GM12864 (cell line): ENCODE results near the gene GAMT.

ENCODE experiments used
- DNase-seq: peaks from one replicate; pipeline ENCODE4 v3.0.0-alpha.2; 2011; ENCODE audit warnings: low read depth
- H3K4me3 ChIP-seq: 2 replicates; pipeline ENCODE4 v1.5.1; 2011; ENCODE audit warnings: mild to moderate bottlenecking, low read depth, low read length, control low read depth
- CTCF ChIP-seq: IDR thresholded peaks from 2 replicates; pipeline ENCODE4 v1.5.1; 2011; ENCODE audit warnings: low read depth, mild to moderate bottlenecking, moderate library complexity, low read length, control low read depth, inconsistent platforms; ENCODE audit errors: missing control alignments

The GAMT gene

DNA sequence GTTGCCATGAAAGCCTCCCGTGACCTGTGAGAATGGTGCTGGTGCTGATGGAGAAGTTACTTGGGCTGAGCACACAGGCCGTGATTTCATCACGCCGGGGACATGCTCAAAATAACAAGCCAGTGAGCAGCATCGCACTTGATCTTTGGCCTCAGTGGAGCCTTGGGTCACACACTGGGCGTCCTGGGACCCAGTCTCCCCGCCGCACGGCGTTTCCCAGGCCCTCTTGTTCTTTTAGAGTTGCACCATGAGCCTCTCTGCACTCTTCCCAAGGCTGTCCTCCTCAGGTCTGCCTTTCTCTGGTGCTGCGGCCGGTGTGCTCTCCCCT lies 27.1 kb downstream of the GAMT start:
- no peak for DNase-seq
- TF ChIP-seq CTCF: no peak
- H3K4me3 ChIP-seq: no peak overlapping the region

DNA sequence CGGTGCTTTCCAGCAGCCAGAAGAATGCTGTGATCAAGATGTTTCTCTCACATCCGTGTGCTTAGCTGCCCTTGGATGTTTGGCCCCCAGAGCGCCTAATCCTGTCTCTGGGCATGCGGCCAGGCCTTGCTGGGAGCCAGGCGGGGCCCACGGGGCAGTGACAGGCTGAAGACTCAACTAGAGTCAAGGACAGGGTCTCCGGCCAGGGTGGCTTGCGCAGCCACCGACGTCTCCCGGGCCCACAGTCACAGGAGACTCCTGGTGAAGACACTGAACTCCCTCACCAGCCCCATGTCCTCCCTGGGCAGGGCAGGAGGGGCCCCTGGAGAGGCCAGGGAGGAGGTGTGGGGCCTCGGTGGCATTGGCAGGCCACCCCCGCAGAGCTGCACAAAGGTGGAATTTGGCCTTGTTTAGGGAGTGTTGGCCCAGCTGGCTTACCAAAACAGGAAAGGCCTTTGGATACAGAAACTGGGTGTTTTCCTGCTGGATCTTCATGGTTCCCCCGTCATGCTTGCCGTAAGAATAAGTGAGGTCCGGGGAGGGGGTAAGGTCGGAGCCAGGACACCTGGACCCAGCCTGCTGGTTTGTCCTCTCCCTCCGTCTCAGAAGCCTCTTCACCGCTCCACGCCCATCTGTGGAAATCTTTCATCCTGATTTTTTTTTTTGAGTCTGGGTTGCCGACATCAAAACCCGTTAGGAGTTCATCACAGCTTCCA lies 27.6 kb downstream of the GAMT start:
- no peak for DNase-seq
- H3K4me3 ChIP-seq: no peak overlapping the region
- TF ChIP-seq CTCF: no peak

DNA sequence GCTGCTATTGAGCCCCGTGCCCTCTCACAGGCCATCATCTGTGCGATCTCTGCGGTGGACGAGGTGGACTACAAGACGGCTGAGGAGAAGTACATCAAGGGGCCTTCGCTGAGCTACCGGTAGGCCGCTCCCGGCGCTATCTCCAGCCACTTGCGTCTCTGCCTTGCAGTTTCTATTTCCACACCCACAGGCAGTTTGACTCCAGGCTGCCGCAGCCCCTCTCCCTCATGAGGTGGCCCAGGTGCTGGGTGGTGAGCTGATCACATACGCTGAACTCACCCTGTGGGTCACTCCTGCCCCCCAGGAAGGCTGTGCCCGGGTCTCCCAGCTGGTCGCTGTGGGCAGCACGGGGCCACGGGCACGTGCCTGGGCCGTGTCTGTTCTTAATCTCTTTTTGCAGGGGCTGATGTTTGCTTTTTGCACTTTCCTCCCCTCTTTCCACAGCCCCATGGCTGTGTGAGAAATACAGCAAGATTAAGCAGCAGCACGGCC lies 28.3 kb downstream of the GAMT start:
- no peak for TF ChIP-seq CTCF
- DNase-seq: no peak
- no peak overlapping the region for H3K4me3 ChIP-seq

- no peak overlapping the region for H3K4me3 ChIP-seq
- DNase-seq: no peak
- no peak for TF ChIP-seq CTCF
These were observed 30.6 kb downstream of the GAMT start for GRCh38 chr19:1370579-1371361.

GRCh38 chr19:1369214-1369805 lies 32.0 kb downstream of the GAMT start:
- DNase-seq: no peak
- H3K4me3 ChIP-seq: no peak overlapping the region
- no peak for TF ChIP-seq CTCF

- no peak for TF ChIP-seq CTCF
- DNase-seq: no peak
- H3K4me3 ChIP-seq: no peak overlapping the region
These were observed 34.2 kb downstream of the GAMT start for GRCh38 chr19:1366899-1367870.
